GM18502 (cell line): ENCODE results near the gene VCP.
A peak's percentile ranks its signal among the peaks of the same experiment; 100 is the strongest.

Source experiments
- ATAC-seq: cut with Tn5 transposase; IDR thresholded peaks from one replicate; pipeline ENCODE4 v1.9.1; 2021; ENCODE audit warnings: mild to moderate bottlenecking; ENCODE audit not compliant: unreplicated experiment, poor library complexity

VCP gene

DNA sequence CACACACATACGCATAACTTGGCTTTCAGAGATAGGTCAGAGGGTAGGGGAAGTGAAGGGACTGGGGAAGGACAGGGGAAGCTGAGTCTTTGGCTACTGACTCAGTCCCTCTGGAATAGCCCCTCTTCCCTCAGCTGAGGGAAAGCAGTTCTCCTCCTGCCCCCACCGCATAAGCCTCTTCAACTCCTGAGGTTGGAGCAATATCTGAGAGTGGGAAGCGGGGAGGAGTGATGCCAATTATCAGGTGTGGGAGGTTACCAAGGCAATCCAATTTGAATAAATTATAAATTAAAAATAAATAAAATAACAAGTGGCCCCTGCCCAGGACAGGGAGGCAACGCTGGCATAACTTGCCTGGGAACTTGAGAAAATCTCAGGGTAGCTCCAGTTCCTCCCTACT is 32.2 kb upstream of the VCP start:
- ATAC-seq = no peak

DNA sequence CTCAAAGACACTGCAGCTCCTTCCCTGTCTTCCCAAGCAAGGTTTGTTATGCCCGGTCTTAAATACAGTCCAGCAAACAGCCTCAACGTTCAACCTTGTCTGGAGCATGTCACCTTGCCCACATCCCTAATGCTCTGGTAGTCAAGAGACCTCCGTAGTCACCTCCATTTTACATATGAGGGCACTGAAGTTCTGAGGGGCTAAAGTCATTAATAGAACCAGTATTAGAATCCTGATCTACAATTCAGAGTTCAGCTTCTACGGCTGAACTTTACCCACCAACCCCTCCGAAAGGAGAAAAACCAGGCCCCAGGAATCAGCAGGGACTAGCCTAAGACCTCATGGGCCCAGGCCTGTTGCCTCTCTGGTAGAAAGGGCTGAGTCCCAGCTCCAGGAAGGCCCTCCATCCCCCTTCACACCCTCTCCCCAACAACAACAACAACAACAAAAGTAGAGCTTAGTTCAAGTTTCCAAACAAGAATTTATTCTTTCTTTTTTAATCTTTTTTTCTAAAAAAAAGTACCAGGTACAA is 31.3 kb upstream of the VCP start:
- no peak for ATAC-seq

DNA sequence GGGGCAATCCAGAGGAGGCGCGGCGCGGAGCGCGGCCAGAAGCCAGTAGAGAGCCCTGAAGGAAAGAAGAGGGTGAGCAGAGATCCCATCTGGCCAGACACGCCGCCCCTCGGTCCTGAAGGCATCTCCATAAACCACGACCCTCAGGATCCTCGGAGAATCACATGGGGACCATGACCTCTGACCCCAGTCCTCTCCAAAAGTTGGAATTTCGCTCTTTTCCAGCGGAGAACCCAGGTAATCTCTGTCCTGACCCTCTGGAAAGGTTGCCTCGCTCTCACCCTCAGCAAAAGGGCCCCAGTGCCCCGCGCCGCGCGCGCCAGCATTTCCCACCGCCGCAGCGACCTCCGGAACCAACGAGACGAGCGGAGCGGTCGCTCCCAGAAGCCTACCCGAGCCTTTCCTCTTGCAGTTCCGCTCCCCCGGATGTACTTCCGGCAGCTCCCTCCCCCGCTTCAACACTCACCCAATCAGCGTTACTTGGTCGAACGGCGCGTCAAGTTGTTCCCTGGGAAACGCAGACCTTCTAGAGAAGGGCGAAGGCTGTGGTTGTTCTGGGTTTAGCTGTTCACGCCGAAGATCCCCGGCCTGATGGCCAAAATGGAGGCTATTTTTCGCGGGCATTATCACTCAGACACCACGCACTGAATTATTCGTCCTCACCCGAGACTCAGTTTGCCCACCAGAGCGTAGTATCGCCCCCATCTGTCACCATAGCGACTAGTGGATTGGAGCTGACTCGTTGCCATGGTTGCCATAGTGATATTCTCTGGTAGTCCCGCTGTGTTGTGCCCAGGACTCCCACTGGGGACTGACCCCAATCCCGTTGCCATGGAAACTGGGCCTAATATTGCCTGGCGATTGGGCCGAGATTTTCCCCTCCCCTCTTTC is 30.6 kb upstream of the VCP start, which contains the start of gene STOML2:
TSS of gene STOML2 (minus strand) at position 363 of the 891 bp plus-strand sequence. CDS start at position 326, 37 bp downstream.
- peak; percentile 93 for ATAC-seq

DNA sequence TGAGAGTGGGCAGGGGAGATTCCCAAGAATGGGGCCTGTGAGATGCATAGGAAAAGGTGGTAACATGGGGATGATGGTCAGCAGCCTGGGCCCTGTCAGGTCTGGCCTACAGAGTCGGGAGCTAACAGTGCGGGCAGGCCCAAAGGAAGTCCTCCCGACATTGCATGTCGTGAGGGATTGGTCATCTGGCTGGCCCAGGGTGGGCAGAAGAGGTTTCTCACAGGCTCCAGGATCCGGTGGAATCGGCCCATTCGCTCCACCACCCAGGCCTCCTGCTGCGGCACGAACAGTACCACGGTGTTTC is 30.0 kb upstream of the VCP start:
- ATAC-seq = peak; percentile 13

DNA sequence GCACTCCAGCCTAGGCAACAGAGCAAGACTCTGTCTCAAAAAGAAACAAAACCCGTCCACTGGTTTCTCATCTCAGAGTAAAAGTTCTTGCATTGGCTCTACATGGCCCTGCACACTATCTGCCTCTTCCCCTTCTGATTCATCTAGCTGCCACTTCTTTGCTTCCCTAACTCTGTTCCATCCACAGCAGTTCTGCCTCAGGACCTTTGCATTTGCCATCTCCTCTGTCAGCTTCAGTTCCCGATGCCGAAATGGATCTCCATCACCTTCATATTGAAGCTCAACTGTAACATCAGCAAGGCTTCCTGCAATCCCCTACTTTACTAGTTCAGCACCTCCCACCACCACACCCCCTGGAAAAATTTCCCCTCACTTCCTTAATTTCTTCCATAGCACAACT is 25.1 kb upstream of the VCP start:
- ATAC-seq = no peak

DNA sequence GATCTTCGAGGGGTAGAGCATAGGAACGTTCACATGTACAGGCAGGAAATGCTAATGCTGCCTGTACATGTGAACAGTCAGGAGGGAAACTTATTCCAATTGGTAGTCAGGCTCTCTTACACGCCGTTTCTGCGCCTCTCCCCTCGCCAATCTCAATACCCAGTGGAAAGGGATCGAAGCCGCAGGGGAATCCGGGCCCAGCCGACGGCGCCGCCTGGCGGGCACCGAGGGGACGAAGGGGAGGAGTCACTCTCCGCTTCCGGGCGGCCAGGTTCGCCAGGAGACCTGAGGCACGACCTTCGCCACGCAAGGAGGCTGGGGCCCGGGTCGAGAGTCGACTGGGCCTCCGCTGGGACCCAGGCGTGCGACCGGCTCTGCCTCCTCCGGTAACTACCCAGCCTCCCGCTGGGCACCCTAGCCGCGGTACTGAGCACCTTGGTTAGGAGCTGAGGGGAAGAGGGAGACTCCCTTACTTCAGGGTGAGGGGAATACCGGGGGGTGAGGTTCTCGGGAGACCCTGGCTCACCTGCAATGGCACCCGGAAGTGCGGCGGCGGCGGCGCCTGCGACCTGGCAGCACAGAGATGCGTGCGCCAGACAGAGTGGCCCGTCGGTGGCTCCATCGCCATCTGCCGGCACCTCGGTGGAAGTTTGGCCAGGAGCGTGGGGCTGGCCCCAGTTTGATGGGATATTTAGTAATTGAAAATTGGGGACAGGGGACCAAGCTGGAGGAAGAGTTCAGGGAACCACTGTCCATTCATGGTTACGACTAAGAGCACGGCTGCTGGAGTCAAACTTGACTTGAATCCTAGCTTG is 23.8 kb upstream of the VCP start, which contains the start of gene PIGO:
TSS of gene PIGO (minus strand) at position 557 of the 815 bp plus-strand sequence. CDS start 1,026 bp downstream, outside the sequence.
- peak; percentile 87 for ATAC-seq

DNA sequence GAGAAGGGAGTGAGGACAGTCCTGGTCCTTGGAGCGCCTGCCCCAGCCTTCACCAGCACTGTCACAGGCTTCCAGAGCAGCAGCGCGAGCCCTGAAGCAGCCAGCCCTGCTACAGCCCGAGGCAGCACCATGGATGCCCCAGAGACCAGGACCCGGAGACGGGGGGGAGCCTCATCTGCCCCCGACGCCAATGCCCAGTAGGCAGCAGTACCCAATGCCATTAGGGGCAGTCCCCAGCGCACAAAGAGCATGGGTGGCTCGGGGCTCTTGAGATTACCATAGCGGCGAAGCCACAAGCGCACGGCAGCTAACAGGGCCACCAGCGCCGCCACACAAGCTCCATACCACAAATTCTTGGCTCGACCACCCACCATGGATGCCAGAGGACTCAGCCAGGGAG is 19.1 kb upstream of the VCP start:
- no peak for ATAC-seq

DNA sequence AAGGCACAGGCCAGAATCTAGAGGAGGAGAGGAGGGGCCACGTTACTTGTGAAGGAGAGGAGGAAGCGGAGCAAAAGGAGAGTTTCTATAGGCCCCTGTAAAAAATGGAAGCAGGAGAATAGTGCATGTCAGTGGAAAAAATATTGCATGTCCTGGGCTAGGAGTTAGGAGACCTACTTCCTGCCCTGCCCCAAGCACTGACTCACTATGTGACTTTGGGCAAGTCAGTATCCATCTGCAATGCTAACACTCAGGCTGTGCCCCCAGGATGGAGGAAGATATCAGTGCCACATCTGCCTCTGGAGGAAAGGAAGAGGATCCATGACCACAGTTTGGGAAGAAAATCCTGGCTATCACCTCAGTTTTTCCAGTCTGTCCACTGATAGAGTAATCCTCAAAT is 17.0 kb upstream of the VCP start:
- ATAC-seq = no peak

DNA sequence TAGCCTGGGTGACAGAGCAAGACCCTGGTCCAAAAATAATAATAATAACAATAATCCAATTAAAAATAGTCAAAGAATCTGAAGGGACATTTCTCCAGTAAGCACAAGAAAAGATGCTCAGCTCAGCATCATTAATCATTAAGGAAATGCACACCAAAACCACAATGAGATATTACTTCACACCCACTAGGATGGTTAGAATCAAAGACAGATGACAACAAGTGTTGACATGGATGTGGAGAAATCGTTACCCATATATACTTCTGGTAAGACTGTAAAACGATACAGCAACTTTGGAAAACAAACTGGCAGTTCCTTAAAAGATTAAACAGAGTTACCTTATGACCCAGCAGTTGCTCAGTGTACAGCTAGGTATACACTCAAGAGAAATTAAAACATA is 12.7 kb upstream of the VCP start:
- no peak for ATAC-seq

DNA sequence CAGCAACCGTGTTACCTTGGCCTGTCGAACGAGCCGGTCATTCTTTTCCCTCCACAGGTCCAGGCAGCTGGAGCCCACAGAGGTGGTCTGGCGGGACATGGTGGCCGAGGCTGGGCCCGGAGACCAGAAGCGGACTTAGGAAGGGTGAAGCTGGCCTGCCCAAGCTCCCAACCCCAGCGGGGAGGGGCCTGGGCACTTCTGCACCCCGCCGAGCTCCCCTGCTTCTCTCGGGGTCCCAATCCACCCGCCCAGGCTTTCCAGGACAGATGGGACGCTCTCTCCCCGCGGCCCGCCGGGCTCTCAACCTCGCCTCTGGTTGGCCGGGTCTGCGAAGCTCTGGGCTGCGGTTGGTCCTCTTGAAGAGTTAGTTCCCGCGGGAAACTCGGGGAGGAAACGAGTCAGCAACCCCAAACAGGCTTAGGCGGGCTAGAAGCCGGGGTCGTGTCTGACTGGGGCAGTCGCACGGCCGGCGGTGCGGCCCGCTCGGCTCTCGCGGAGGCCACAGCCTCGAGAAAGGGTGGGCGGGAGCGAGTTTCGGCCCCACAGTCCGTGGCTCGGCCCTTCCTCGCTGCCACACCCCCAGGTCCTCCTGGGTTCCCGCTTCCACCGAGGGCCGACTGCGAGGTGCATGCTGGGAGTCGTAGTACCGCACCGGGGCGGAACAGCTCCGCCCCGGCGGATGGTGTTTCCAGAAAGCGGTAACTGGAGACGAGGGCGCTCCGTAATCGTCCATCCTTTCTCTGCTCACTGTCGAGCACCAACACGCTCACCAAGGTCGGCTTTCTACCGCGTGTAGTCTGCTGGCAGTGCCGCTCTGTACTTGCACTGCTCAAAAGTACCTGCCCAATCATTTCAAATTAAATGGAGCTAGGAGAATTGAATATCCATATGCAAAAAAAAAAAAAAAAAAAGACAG is 7.3 kb upstream of the VCP start, which contains the start of gene FANCG:
TSS of gene FANCG (minus strand) at position 517 of the 916 bp plus-strand sequence. CDS start at position 99, 418 bp downstream.
- peak; percentile 87 for ATAC-seq

DNA sequence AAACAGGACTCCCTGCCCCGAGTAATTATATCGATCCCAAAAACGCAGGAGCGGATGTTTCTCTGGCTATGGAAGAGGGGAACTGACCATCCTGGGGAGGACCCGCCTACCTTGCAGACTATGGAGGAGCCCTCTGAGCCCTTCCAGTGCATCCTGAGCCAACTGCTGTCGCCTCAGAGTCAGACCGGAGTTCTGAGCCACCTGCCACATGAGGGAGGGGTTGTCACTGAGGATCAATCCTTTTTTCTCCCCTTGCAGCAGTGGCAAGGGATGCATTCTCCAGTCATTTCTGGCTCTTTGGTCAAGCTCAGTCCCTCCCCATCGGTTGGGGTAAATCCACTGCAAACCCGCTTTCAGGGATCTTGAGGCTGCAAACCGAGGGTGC is 6.6 kb upstream of the VCP start:
- ATAC-seq = peak; percentile 2

DNA sequence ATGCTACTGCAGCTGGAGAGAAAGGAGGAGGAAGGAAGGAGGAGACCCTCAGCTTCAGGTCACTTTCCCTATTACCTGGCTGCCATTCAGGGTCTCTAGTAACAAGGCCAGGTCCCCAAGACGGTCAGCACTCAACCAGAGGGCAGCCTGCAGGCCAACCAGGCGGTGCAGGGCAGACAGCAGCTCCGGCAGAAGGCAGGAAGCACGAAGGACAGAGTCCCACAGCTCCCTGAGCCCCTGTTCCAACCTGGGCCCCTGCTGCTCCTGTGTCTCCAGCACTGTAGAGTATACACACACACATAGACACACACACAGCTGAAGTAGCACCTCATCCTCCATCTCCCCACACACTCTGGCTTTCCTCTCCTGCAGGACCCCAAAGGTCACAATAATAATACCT is 5.6 kb upstream of the VCP start:
- ATAC-seq = no peak

DNA sequence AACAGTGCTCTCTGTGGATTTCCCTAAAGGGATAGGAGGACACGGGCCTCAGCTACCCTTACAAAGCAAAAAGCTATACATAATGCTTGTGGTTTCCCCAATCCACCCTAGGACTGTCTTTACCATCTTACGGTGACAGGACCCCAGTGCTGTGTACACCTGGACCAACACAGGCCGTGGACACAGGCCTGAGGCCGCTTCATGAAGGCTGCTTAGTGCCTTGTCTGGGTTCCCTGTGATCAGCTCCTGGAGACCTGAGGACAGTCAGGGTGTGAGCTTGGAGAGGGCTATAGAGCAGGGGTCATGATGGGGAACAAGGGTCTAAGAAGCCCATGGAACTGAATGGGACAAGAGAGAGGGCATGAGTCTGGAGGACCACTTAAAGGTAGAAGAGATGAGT is 4.4 kb upstream of the VCP start:
- no peak for ATAC-seq

DNA sequence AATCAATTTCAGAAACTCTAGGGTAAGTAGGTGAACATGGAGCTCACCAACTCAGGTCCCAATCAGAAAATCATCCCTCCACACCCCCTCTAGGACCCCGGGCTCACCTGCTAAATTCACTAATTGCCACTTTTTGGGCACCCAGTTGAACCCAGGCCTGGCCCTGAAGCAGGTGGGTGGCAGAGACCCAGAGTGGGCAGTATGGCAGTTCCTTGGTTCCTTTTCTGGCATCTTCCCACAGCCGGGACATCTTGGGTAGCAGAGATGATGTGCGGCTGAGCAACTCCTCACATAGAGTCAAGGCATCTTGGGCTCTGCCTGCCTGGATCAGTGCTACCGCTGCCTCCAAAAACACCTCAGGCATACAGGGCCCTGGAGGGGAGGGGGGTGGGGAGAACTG is 2.9 kb upstream of the VCP start:
- no peak for ATAC-seq

DNA sequence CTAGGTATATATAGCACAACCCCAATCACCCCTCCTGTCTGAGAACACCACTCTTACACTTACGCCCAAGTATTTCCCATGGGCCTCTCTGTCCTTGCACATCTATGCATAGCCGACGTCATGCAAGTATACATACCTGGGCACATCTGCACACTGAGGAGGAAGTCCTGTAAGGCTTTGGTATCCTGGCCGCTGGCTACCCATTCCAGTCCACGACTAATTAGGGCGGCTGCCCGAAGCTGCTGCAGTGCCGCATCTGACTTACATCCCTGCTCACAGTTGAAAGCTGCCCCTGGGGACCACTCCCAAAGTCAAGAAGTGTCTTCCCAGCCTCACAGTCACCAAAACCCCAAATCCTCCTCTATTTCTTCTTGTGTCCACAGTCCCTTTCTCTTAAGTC is 2.4 kb upstream of the VCP start:
- ATAC-seq = no peak

DNA sequence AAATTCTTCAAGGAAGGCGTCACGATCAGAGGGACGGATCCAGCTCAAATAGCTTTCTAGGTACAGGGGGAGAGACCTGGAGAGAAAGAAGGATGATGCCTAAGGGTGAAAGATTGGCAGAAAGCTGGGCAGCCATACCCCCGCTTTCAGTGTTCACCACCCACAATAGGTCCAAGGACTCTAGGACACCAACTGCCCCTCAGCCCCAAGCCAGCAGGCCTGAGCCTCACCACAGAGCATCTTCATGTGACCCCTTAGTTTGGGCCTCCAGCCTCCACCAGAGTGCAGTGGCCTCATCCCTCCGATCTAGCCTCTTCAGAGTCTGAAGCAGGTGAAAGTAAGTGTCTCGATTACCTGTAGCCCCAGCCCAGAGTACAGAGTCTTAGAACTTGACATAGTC is 1.7 kb upstream of the VCP start:
- ATAC-seq = no peak

DNA sequence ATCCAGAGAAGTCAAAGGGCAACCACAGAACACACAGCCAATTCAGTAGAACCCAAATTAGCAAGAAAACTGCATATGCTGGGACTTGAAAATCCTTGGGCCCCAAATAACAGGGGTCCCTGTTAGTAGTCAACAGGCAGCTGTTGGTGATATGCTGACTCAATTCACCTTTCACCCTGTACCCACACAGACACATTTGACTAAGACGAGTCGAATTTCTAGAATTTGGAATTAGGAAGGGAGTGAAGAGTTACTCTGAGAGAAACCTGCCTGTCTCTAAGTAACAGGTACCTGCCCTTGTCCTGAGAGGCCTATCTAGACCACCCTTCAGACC is 821 bp upstream of the VCP start:
- no peak for ATAC-seq

DNA sequence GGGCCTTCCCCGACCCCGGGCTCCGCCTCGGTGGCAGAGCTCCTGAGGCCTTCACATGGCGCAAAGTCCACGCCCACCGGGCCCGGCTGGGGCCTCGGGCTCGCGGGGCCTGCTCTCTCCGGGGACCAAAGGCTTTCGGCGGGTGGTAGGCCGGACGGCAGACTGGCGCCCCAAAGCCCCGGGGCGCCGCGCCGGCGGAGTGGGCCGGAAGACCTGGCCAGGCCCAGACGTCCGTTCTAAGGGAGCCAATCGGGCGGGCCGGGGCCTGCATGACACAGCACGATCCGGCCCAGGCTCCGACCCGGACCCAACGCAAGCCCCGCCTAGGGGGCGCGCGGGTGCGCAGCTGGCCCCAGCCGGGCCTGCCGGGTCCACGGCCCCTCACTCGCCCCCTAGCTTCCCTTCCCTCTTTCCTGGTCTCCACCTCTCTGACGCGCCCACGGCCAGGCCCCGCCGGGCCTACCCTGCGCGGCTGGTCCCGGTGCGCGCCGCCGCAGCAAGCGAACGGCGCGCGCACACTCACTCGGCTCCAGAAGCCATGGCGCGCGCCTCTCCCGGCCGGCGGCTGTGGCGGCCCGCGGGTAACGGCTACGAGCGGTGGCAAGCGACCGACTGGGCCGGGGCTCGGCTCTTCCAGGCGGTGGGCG is 488 bp downstream of the VCP start:
- peak; percentile 54 for ATAC-seq
